SK-N-MC (cell line): ENCODE measurements around the gene LYVE1.

Source experiments
- EZH2 ChIP-seq: fragments of 200-600 bp; sonication (generic); IDR thresholded peaks from one replicate; pipeline ENCODE4 v1.6.1; 2017; ENCODE audit warnings: antibody characterized with exemption
- POLR2AphosphoS5 ChIP-seq: IDR thresholded peaks from 2 replicates; pipeline ENCODE4 v1.6.1; 2012; ENCODE audit warnings: mild to moderate bottlenecking, low read depth, low read length, borderline replicate concordance

DNA sequence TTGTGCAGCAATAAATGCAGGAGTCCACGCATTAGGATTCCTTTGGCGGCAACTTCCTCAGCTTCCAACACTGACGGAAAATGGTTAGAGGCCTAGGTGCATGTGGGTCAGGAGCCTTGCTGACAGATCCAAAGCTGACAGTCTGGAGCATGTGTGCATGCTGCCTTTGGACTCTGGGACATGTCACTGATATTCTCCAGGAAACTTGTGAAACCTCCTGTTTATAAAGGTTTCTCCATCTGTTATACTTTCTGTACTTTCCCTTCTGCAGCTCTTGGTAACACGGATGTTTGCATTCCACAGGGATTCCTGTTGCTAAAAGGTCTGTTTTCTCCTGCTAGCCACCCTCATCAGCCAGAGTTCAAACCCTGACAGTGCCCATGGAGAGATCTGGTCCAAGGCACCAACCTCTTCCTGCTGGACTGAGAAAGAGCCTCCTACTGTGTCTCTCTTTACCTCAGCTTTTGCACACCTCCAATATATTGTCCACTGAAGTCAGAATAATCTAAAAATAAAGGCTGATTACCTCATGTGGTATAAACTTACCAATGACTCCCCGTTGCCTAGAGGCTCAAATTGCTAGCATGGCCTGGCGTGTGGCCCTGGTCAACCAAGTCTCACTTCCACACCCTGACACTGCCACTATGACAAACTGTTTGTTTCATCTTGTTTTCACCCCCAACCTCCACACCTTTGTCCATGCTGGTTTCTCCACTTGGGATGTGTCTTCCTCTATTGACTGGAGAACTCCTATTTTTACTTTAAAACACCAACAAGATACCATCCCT lies 31.1 kb upstream of the LYVE1 start:
- TF ChIP-seq EZH2 = no peak
- TF ChIP-seq POLR2AphosphoS5 = no peak
